ENCODE results near the gene ATP5PF.

GRCh38 chr21:25757531-25757930 is 22.8 kb upstream of the ATP5PF start:
- TF ChIP-seq CTCF (IDR thresholded peaks at IDR 0.05) = no peak
- no peak for TF ChIP-seq ZFX (IDR thresholded peaks at IDR 0.05; ENCODE audit: borderline replicate concordance)
